AML-193 (cell line): Measurements from ENCODE around the gene PARVG.

ENCODE experiments used
- DNase-seq, 2 experiments: peaks; one replicate each; lab custom pipeline; 2025; lab: John Stamatoyannopoulos, UW

The PARVG gene

DNA sequence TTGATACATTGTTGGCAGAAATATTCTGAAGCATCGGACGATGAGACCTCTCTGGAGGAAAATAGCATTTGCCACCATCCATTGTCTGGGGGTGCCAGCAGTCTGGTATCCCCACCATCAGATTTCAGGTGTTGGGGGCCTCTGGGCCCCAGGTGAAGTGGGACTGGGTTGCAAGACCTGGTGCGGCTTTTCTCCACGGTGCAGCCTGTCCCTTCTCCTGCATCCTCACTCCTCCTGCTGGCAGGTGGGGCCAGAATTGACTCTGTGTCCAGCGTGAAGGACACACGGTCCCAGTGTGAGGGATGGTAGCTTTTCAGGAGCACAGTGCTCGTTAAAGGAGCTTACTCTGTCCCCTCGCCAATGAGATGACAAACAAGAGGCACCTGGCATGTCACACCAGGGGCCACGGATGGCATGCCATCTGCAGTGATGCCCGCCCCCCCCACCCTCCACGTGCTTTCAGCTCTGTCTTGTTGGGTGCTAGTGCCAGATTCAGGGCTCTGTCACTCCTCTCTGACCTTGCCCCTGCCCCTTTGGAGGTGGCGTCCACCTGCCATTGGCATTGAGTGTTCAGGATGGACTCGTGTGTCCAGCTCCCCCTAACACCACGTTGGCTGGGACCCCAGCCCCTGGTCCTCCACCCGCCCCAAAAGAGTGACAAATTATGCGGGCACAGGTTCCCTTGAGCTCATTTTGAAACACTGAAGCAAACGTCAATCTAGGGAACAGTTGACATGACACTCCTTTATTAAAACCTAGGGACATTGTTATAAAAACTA lies 62.4 kb downstream of the PARVG start:
- no peak for DNase-seq

DNA sequence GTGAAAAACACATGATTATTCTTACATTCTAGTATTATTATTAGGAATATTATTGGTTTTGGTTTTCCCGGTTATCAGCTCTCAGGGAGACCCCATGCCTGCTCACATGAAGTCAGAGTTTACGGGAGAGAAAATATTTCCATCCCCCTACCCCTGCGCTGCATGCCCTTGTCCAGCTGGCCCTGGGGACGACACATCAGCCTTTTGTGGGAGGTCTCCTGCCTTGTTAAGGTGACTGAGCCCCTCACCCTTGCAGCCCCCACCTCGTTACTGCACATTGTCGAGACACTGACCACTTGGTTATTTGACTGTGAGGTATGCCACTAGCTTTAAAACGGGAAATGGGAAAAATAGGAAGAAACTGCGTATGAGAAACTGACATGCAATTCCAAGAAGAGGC lies 63.0 kb downstream of the PARVG start:
- no peak for DNase-seq

DNA sequence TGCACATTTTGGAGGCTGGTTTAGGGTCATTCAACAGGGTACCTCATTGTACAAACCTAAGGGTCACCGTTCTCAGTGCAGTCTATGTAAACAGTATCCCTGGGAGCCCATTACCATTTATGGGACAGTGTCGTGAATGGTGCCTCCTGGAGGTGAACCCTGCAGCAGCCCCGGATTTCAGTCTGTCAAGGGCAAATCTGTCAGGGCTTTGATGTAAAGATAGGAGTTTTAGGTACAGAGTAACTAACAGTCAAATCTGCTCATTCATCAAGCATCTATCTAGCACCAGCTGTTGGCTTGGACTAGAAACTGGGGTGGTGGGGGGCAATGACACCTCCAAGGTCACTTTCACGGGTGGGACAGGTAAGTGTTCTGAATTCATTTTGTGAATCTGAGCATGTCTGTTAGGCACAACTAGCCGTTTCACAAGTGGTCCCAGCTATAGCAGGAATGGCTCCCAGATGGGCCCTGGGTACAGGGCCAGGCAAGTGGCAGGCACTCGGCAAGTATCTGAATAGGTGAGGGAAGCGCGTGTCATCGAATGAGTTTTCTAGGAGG lies 63.6 kb downstream of the PARVG start:
- no peak for DNase-seq

DNA sequence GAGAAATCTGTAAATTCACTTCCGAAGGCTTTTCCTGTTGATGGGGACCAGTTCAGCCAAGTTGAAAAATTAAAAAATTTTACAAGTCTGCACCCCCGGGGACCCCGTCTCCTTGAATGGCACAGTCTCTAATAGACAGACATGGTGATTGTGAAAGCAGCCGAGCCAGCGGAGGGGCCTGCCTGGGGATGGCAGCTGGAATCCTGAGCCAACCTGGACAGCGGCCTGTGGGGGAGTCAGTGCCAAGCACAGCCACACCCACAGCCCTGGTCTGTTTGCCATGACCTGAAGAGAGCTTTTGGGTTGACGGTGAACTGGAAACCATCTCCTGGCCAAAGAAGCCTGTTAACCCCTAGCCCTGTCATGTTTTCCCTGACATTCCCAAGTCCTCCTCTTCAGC lies 64.7 kb downstream of the PARVG start:
- DNase-seq: no peak

DNA sequence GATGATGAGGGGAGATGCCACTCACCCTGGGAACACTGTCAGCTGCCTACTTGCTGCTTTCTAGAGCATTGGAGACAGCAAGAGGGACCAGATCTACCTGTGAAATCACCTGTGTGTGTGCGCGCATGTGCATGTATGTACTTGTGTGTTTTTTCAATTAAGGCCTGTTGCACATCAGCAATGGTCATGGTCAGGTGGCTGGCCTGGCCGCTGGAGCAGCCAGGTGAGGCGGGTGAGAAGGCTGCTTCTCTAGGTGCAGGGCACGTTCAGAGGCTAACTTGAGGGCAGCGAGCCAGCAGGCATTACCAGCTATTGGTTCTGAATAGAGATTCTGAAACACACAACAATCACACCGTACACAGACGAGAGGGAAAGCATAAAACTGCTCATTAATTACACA lies 65.1 kb downstream of the PARVG start:
- DNase-seq: no peak

DNA sequence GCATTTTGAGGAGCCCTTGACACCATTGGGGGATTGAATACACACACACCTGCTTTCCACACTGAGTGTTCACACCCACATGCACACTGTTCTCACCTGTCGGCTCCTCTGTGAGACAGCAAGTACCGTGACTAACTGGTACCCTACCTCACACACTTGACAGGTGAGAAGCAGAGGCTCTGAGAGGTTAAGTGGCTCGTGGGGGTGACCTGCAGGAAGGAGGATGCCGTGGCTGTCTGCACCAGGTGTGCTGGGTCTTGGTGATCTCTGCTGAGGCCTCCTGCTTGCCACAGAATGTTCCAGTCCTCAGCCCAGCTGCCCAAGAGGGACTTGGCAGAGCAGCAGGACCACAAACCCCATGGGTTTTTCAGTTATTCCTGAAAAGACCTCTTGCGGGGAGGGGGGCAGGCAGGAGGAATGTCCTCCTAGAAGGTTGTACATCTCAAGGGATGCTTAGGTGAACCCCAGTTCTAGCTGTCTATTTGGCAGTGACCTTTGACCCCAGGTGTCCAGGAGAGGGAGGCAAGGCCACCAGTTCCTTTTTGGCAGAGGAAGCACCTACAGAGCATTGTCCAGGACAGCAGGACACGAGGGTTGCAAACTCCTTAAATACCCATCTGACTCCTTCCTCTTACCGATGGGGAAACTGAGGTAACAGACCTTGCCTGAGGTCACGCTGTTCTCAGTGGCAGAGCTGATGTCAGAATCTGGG lies 66.0 kb downstream of the PARVG start:
- no peak for DNase-seq

DNA sequence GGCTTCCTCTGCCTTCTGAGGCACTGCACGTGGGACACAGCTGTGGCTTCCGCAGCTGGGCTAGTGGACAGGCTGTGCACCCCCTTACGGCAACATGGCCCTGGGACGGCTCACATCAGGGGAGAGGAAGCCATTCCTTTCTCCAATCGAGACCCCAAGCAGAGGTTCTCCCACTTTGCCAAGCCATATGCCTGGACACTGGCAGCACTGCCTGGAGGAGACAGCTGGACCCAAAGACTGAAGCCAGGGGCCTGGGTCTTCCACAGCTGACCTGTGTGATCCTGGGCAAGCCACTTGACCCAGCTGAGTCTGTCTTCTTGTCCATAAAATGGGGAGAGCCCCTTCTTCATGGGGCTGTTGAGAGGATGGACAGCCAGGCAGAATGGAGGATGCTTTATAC lies 66.6 kb downstream of the PARVG start:
- DNase-seq: no peak

DNA sequence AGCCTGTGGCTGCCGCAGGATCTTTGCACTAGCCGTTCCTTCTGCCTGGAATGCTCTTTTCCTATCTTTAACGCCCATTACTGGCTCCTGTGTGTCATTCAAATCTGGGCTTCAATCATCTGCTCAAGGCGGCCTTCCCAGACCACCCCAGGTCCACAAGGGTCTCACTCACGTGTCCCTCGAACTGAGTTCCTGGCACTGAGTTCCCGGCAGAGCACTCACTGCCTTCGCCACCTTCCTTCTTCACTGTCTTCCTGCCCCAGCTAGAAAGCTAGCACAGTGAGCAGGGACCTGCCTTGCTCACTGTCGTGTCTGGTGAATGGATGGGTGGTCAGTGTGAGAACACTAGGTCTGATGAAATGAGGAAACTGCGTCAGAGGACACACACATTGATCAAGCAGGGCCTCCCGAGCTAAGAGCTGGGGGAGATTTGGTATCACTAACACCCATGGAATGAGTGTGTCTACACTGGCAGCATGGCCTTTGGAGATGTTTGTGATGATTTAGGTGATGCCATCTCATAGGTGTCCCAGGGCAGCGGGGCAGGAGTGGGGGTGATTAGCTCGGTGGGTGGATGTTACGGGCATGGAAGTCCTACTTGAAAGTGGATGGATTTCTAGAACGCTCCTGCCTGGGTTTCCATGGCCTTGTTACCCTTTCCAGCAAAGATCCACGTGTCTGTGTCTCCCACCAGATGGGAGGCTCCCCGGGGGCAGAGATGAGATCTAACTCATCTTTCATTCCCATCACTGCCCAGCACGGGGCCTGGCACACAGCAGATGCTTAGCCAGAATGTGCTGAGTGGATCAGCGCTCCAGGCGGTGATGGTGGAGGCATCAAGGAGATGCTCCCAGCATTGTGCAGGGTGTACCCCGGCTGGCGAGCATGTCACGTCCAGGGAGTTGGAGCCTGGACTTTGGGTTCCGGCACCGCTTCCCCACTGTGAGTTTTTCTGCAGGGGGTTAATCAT lies 67.5 kb downstream of the PARVG start:
- no peak for DNase-seq

DNA sequence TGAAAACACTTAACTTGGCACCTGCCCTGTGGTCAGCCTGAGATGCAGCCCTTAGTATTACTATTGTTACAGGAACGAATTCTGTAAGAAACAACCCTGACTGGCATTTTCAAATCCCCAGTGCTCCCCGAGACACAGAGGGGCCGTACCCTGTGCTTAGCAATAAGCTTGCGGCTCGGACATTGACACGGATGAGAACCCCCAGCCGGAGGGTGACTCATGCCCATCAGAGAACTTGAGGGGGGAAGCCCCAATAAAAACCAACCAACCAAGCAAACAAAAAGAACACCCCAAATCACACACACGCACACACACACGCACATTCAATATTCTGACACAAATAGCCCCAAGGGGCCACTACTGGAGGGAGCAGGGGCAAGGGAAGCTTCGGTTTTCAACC lies 68.2 kb downstream of the PARVG start:
- DNase-seq: no peak

DNA sequence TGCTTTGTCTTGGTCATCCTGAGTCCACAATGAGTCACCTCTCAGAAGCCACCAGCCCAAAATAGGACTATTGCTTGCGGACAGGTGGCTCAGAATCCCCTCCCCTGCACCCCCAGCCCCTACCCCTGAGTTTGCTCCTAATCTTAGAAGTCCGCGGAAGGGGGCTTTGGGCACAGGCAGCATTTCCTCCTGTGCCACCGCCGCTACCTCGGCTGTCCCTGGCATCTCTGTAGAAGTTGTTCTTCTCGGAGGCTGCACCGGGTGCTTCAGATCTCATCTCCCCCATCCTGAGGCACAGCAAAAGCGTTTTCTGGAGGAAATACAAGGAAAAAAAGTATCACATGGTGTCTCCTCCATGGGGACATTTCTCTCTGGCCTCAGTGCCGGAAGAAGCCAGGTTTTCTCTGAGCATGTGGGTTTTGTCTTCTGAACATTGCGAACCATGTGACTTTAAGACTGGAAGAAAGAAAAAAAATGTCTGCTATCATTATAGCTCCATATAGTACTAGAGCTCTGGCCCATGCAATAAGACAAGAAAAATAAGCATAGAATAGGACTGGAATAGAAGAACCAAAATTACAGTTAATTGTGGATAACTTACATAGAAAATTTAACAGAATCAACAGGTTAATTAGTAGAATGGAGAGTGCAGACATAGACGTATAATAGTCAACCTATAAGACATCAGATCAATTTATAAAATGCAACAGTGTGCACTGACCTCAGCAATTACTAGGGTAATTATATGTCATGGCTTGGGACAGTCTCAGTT lies 68.8 kb downstream of the PARVG start:
- DNase-seq: no peak

DNA sequence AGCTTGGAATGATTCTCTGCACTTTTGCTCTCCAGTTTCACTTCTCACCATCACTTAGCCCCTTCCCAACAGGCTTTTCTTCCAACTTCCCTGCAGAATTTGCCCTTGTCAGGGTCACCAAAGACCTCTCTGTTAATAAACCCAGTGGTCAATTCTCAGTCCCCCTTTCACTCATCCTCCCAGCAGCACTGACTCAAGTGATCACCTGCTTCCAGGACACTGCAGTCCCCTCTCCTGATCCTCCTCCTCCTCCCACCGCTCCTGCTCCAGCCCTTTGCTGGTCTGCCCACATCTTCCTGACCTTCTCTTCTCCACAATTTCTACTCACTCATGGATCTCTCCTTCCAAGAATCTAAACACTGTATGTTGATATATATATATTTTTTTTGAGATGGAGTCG lies 74.1 kb downstream of the PARVG start:
- DNase-seq: no peak

DNA sequence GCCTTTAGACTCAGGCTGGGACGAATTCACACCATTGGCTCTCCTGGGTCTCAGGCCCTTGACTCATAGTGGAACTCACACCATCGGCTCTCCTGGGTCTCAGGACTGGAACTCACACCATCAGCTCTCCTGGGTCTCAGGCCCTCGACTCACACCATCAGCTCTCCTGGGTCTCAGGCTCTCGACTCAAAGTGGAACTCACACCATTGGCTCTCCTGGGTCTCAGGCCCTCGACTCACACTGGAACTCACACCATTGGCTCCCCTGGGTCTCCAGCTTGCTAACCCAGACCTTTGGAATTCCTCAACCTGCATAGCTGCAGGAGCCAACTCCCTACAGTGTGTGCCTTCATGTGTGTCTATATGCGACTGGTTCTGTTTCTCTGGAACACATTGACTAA lies 75.4 kb downstream of the PARVG start:
- DNase-seq: no peak

DNA sequence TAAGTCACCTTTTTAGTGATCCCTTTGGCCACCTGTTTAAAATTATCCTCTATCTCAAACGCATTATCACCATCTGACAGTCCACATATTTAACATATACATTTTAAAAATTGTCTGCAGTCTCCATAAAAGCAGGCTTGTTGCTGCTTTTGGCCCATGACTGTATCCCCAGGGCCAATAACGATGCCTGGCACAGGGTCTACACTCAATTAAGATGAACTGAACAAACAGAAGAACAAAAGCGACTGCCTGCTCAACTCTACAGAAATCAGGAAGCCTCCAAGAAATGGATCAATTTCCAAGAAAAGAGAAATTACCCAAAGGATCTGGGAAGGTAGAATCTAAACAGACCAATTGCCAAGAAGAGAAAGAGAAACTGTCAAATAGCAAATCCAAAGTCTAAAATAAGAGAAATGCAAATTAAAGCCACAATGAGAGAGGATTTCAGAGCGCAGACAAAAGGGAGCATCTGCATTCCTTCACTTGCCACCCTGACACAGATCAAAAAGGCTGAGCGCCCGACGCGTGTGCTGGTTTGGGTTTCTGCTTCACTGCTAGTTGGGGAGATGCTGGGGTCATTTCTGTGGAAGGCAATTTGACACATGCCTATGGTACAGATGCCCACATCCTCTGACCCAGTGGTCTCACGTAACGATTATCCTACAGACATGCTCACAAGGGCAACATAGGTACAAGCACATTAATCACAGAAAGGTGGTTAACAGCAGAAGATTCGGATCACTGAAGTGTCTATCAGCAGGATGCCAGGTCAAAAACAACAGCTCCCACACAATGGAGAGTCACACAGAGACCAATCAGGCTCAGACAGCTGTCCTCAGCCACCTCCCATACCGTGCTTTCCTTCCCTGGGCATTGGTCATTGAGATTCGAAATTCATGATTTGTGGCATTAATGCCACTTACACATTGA lies 76.1 kb downstream of the PARVG start:
- no peak for DNase-seq
